Measurements from ENCODE around the gene COQ3.

COQ3 gene, protein sequence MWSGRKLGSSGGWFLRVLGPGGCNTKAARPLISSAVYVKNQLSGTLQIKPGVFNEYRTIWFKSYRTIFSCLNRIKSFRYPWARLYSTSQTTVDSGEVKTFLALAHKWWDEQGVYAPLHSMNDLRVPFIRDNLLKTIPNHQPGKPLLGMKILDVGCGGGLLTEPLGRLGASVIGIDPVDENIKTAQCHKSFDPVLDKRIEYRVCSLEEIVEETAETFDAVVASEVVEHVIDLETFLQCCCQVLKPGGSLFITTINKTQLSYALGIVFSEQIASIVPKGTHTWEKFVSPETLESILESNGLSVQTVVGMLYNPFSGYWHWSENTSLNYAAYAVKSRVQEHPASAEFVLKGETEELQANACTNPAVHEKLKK

DNA sequence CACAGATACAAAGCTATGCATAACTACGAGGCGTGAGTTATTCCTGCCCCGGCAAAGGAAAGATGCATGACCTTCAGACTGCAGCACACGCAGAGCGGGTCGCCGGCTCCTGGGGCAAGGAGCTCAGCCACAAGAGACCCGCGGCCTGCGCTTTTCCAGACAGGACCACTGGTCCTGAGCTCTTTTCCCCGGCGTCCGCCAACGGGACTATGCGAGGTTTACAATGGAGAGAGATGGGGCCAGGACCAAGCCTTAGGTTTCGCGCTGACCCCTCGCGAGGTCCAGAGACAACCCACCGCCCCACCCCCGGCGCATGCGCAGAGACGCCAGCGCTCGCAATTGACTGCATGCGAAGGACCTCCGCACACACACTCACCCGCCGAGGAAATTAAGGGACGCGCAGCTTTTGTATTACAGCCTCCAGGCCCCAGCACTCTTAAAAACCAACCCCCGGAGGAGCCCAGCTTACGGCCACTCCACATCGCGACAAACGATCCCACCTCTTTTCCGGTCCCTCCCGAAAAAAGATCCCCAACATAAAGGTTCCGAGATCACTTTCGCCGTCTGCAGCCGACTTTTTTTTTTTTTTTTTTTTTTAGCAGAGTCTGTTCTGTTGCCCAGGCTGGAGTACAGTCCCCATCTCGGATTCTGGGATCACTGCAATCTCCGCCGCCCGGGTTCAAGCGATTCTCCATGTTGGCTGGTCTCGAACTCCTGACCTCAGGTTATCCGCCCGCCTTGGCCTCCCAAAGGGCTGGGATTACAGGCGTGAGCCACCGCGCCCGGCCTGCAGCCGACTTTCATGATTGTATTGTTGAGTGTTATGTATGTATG lies at the start of gene COQ3:
COQ3 (minus strand) TSS at position 498 of the 834 bp plus-strand sequence; CDS start at position 482, 16 bp downstream.
- peak; percentile 24 to 58 (median 41) for DNase-seq (ENCODE audit: low read depth in 3 of 3)

DNA sequence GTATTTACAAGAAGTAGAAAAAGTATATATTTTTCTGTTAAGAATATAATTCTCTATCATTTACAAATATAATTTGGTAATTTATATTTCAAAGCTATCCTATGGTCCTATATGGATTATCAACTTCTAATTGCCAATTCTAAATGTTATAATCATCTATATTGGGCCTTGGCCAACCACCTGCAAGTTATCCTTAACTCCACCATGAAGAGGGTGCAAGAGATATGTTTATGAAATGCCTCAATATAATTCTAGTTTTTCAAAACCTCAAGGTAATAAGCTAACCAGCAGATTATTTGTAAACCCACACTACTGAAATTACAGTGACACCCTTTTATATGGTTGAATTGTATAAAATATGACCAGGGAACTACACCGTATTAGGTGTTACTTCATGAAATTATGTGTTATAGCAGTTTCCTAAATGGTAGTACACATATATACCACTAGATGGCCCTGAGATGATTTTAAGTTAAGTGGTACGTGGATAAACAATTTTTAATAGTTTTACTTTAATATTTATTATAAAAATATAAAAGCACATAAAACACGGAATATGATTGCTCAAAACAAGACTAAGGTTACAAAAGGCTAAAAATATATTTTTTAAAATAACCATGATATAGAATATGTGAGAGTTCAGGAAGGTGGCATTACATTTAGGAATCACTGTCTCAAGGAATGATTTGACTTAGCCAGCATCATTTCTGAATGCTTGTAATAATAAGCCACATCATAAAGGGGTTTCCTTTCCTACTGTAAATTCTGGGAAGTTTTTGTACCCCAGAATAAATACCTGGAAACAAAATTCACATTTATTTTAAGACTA lies 40.9 kb upstream of the COQ3 start:
- DNase-seq (ENCODE audit: low read depth in 3 of 3) = no peak

GRCh38 chr6:99432877-99433276 lies 38.9 kb upstream of the COQ3 start:
- no peak for DNase-seq (ENCODE audit: low read depth in 3 of 3)

- no peak for DNase-seq (ENCODE audit: low read depth in 3 of 3)
Measured at GRCh38 chr6:99431901-99432300, 37.9 kb upstream of the COQ3 start.

DNA sequence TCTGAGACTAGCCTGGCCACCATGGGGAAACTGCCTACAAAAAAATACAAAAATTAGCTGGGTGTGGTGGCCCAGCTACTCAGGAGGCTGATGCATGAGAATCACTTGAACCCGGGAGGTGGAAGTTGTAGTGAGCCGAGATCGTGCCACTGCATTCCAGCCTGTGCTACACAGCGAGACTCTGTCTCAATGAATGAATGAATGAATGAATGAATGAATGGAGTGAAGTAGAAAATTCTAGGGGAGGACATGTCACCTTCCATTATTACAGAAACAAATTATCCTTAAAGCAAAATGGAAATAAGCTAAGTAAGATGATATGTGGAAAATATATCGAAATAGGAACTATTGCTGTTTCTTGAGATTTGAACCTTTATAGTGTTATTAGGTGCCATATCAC lies 34.0 kb upstream of the COQ3 start:
- DNase-seq (ENCODE audit: low read depth in 3 of 3) = no peak

- no peak for DNase-seq (ENCODE audit: low read depth in 3 of 3)
Measured at GRCh38 chr6:99426451-99426757, 32.4 kb upstream of the COQ3 start.

GRCh38 chr6:99425647-99426450 lies 31.9 kb upstream of the COQ3 start:
- peak; percentile 31 to 41 (median 34) for DNase-seq (ENCODE audit: low read depth in 3 of 3)

- peak; percentile 68 to 81 (median 77) for DNase-seq (ENCODE audit: low read depth in 3 of 3)
Measured at GRCh38 chr6:99424761-99425646, 31.0 kb upstream of the COQ3 start, which contains the start of gene PNISR. Gene PNISR, minus strand, starts transcription at chr6:99425308. Its CDS starts 10,649 bp downstream, at chr6:99414659.

DNA sequence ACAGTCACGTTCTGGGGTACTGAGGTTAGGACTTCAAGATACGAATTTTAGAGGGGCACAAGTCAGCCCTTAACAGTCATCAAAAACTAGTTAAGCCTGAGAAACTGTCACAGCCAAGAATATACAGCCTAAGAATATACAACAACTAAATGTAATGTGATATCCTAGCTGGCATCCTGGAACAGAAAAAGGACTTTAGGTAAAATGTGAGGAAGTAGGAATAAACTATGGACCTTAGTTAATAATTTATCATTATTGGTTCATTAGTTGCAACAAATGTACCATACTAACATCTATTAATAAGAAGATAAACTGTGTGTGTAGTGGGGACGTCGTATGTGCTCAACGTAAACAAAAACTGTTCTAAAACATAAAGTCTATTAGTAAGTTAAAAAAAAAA lies 30.0 kb upstream of the COQ3 start:
- DNase-seq (ENCODE audit: low read depth in 3 of 3) = no peak

DNA sequence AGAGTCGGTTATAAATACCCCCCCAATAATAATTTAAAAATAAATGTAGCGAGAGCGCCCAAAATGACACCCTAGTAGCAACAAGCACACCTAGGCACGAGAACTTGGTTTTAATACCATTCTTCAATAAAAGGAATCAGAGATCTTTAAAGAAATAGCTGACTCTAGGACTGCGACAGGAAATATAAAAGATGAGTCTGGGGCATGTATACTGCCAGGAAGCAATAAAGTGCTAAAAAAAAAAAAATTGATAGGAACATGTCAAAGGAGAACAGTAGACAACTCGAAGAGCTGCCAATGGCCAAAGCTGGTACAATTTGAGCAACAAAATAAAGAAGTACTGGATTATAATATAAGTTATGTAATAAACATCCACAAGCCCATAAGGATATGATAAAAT lies 28.9 kb upstream of the COQ3 start:
- DNase-seq (ENCODE audit: low read depth in 3 of 3) = no peak

GRCh38 chr6:99416892-99417767 lies 23.1 kb upstream of the COQ3 start:
- DNase-seq (ENCODE audit: low read depth in 3 of 3) = no peak

DNA sequence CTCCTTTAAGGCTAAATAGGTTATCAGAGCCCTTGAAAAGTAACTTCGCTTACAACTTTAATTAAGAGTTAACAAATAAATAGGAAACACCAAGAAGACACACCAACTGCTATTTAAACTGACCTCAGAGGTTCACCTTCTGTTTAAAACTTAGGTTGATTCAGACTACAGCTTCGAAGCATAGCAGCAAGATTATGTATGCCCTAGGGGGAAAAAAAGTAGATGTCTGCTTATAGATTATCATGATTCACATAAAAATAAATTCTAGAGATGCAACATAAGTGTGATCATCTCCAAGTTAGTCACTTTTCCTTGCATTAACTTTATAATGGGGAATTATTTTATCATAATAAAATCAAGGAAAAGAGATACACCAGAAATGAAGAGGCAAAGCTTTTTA lies 22.2 kb upstream of the COQ3 start:
- no peak for DNase-seq (ENCODE audit: low read depth in 3 of 3)

DNA sequence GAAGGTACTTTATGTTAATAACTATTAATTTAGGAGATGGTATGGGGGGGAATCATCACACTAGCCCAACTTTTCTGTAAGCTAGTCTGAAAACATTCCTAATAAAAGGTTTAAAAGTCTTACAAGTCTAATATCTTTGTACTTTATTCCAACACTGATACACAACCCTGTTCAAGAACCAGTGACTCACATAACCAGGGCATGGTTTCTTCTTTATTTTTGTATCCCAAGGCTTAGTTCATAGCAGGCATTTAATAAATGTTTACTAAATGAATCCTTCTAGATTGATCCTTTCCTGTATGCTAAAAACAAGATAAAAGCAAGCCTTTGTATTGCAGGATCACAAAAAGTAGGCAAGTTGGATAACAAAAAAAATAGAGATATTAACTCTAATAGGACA lies 21.5 kb upstream of the COQ3 start:
- DNase-seq (ENCODE audit: low read depth in 3 of 3) = no peak

- DNase-seq (ENCODE audit: low read depth in 3 of 3) = no peak
Measured at GRCh38 chr6:99412065-99412464, 18.1 kb upstream of the COQ3 start.

DNA sequence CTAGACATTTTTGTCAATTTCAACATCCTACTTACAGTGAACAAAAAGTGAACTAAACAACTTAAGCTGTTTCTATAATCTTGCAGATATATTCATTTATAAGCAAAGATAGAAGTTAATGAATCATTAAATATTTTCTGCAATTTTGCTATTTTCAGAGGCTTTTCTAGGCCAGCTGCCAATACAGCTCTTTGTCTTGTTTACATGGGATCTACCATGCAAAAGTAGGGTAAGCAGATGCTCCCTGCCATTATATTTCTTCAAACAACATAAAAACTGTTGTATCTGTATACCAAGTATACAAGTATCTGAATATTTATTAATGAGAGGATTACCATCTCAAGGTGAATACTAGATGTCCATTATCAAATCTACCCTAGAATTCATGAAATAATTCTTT lies 15.7 kb upstream of the COQ3 start:
- no peak for DNase-seq (ENCODE audit: low read depth in 3 of 3)

GRCh38 chr6:99407076-99407475 lies 13.1 kb upstream of the COQ3 start:
- DNase-seq (ENCODE audit: low read depth in 3 of 3) = no peak

DNA sequence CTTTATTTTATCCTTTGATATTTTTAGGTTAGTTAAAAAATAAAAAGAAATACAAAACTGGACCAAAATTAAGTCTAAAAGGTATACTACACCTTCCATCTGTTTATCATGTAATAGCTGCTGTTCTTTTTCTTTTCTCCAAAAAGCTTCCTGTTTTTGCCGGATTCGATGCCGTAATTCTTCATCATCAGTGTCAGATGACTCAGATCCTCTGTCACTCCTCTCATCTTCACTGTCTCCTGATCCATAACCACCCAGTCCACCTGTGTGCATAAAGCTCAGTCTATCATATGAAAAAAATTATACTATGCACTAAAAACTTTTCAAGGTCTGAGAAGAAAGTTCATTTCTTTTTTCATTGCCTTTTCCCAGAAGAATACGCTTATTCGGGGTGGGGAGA lies 8.5 kb upstream of the COQ3 start:
- no peak for DNase-seq (ENCODE audit: low read depth in 3 of 3)

DNA sequence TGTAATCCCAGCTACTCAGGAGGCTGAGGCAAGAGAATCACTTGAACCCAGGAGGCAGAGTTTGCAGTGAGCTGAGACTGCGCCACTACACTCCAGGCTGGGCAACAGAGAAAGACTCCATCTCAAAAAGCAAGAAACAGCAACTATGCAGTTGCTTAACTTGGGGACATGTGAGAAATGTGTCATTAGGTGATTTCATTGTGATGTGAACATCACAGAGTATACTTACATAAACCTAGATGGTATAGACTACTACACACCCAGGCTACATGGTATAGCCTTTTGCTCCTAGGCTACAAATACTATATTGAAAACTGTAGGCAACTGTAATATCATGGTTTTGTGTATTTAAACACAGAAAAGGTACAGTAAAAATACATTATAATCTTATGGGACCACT lies 3.3 kb upstream of the COQ3 start:
- DNase-seq (ENCODE audit: low read depth in 3 of 3) = no peak

DNA sequence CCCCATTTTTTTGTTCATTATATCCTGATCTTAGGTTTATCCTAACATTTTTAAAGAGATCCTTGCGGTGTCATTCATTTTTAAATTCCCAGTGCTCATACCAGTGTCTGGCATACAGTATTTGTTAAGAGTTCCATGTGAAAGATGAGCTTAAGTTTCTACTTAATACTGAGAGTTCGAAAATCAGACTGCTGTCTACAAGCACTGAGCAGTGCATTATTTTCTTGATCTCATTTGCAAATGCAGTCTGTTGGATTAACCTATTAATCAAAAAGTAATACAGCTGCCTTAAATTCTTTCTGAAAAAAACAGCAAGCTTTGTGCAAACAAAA lies 663 bp downstream of the COQ3 start:
- DNase-seq (ENCODE audit: low read depth in 3 of 3) = no peak

DNA sequence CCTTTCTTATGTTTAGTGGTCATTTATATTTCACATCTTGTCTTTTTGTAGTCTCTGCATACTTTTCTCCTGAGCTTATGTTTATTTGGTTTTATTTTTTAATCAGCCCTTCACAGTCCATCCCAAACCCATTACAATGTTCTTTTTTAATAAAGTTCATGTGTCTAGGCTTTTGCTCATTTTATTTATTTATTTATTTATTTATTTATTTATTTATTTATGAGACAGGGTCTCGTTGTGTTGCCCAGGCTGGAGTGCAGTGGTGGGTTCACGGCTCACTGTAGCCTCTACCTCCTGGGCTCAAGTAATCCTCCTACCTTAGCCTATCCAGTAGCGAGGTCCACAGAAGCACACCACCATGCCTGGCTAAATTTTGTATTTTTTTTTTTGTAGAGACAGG lies 3.1 kb downstream of the COQ3 start:
- DNase-seq (ENCODE audit: low read depth in 3 of 3) = no peak

All from stimulated activated CD4-positive, alpha-beta T cell treated with anti-CD3 and anti-CD28 coated beads, TNF-alpha, amount 100 ng/mL, for 4 hours (primary cell).